ENCODE measurements around the gene ACOT7. TPM values are rescaled to one million over a fixed set of nuclear protein-coding genes. Genes with fewer than 3 reads are reported as not detected.

Gene ACOT7
- total and polyA plus RNA-seq, 2 experiments from 2014 or later: 167 to 169 TPM

DNA sequence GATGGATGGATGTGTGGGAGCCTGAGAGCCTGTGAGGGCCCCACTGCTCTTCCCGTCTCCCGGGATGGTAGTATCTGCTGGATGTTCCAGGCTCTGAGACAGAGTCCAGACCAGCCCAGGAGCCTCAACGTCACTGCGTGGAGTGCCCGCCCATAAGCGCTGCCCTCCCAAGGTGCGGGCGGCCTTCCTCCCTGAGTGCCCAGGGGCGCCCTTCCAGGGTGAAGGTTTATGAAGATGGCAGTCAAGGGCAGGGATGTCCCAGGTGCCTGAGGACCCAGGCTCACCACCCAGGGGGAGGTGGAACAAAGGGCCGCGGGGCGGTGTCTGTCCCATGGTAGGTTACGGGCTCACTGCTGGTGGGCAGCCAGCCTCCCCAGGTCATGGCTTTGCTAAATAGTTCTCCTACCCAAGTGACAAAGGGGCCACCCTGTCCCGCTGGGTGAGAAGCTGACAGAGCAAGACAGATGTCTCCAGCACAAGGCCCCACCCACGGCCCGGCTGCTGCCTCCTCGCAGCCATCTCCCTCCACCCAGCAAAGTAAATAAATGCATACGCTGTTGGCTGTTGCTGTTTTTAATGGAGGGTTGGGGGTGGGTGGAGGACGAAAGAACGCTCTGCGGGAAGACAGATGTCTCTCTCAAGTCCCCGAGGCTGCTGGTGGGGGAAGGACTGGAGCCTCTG is 123.7 kb downstream of the ACOT7 start:
- peaks cover 5% of the 10 kb centered on the region; the same call in 1 of the 2 replicates for H3K4me1 ChIP-seq (ENCODE audit: insufficient read depth)
- Mint-ChIP-seq H3K4me3 (no peak overlapping the region), H3K27ac (no peak overlapping the region), H3K27me3 (ENCODE audit: insufficient read depth, low read depth, poor library complexity) (peaks cover 11% of the 10 kb centered on the region), H3K9me3 (no peaks in the 10 kb centered on the region), H3K36me3 (ENCODE audit: low read depth) (no peaks in the 10 kb centered on the region), H3K4me1 (peaks cover 21% of the 10 kb centered on the region)
- H3K4me2 ChIP-seq: no peak overlapping the region
- TF ChIP-seq CREB1 (CRISPR knock-in tag; IDR thresholded peaks at IDR 0.05; ENCODE audit: low read depth): no peak
- TF ChIP-seq, protein P1, sequence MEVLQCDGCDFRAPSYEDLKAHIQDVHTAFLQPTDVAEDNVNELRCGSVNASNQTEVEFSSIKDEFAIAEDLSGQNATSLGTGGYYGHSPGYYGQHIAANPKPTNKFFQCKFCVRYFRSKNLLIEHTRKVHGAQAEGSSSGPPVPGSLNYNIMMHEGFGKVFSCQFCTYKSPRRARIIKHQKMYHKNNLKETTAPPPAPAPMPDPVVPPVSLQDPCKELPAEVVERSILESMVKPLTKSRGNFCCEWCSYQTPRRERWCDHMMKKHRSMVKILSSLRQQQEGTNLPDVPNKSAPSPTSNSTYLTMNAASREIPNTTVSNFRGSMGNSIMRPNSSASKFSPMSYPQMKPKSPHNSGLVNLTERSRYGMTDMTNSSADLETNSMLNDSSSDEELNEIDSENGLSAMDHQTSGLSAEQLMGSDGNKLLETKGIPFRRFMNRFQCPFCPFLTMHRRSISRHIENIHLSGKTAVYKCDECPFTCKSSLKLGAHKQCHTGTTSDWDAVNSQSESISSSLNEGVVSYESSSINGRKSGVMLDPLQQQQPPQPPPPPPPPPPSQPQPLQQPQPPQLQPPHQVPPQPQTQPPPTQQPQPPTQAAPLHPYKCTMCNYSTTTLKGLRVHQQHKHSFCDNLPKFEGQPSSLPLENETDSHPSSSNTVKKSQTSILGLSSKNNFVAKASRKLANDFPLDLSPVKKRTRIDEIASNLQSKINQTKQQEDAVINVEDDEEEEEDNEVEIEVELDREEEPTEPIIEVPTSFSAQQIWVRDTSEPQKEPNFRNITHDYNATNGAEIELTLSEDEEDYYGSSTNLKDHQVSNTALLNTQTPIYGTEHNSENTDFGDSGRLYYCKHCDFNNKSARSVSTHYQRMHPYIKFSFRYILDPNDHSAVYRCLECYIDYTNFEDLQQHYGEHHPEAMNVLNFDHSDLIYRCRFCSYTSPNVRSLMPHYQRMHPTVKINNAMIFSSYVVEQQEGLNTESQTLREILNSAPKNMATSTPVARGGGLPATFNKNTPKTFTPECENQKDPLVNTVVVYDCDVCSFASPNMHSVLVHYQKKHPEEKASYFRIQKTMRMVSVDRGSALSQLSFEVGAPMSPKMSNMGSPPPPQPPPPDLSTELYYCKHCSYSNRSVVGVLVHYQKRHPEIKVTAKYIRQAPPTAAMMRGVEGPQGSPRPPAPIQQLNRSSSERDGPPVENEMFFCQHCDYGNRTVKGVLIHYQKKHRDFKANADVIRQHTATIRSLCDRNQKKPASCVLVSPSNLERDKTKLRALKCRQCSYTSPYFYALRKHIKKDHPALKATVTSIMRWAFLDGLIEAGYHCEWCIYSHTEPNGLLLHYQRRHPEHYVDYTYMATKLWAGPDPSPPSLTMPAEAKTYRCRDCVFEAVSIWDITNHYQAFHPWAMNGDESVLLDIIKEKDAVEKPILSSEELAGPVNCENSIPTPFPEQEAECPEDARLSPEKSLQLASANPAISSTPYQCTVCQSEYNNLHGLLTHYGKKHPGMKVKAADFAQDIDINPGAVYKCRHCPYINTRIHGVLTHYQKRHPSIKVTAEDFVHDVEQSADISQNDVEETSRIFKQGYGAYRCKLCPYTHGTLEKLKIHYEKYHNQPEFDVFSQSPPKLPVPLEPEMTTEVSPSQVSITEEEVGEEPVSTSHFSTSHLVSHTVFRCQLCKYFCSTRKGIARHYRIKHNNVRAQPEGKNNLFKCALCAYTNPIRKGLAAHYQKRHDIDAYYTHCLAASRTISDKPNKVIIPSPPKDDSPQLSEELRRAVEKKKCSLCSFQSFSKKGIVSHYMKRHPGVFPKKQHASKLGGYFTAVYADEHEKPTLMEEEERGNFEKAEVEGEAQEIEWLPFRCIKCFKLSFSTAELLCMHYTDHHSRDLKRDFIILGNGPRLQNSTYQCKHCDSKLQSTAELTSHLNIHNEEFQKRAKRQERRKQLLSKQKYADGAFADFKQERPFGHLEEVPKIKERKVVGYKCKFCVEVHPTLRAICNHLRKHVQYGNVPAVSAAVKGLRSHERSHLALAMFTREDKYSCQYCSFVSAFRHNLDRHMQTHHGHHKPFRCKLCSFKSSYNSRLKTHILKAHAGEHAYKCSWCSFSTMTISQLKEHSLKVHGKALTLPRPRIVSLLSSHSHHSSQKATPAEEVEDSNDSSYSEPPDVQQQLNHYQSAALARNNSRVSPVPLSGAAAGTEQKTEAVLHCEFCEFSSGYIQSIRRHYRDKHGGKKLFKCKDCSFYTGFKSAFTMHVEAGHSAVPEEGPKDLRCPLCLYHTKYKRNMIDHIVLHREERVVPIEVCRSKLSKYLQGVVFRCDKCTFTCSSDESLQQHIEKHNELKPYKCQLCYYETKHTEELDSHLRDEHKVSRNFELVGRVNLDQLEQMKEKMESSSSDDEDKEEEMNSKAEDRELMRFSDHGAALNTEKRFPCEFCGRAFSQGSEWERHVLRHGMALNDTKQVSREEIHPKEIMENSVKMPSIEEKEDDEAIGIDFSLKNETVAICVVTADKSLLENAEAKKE (CRISPR knock-in tag; IDR thresholded peaks at IDR 0.05): no peak
- no peak for TF ChIP-seq EZH2phosphoT487 (IDR thresholded peaks at IDR 0.05; ENCODE audit: unreplicated experiment)
- TF ChIP-seq ZNF331 (CRISPR knock-in tag; IDR thresholded peaks at IDR 0.05; ENCODE audit: low read depth): no peak
- TF ChIP-seq NANOG (IDR thresholded peaks at IDR 0.05; ENCODE audit: borderline replicate concordance): no peak
- no peak for TF ChIP-seq JUNB (IDR thresholded peaks at IDR 0.05; ENCODE audit: unreplicated experiment)
- TF ChIP-seq, protein P2, sequence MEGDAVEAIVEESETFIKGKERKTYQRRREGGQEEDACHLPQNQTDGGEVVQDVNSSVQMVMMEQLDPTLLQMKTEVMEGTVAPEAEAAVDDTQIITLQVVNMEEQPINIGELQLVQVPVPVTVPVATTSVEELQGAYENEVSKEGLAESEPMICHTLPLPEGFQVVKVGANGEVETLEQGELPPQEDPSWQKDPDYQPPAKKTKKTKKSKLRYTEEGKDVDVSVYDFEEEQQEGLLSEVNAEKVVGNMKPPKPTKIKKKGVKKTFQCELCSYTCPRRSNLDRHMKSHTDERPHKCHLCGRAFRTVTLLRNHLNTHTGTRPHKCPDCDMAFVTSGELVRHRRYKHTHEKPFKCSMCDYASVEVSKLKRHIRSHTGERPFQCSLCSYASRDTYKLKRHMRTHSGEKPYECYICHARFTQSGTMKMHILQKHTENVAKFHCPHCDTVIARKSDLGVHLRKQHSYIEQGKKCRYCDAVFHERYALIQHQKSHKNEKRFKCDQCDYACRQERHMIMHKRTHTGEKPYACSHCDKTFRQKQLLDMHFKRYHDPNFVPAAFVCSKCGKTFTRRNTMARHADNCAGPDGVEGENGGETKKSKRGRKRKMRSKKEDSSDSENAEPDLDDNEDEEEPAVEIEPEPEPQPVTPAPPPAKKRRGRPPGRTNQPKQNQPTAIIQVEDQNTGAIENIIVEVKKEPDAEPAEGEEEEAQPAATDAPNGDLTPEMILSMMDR (conservative IDR thresholded peaks at IDR 0.05; ENCODE audit: low read depth in 2 of 2): no peak
- no peak for TF ChIP-seq POLR2AphosphoS5 (IDR thresholded peaks at IDR 0.05; ENCODE audit: low read depth)
- no peak for TF ChIP-seq STAT1 (IDR thresholded peaks at IDR 0.05; ENCODE audit: unreplicated experiment)
- TF ChIP-seq, protein P3, sequence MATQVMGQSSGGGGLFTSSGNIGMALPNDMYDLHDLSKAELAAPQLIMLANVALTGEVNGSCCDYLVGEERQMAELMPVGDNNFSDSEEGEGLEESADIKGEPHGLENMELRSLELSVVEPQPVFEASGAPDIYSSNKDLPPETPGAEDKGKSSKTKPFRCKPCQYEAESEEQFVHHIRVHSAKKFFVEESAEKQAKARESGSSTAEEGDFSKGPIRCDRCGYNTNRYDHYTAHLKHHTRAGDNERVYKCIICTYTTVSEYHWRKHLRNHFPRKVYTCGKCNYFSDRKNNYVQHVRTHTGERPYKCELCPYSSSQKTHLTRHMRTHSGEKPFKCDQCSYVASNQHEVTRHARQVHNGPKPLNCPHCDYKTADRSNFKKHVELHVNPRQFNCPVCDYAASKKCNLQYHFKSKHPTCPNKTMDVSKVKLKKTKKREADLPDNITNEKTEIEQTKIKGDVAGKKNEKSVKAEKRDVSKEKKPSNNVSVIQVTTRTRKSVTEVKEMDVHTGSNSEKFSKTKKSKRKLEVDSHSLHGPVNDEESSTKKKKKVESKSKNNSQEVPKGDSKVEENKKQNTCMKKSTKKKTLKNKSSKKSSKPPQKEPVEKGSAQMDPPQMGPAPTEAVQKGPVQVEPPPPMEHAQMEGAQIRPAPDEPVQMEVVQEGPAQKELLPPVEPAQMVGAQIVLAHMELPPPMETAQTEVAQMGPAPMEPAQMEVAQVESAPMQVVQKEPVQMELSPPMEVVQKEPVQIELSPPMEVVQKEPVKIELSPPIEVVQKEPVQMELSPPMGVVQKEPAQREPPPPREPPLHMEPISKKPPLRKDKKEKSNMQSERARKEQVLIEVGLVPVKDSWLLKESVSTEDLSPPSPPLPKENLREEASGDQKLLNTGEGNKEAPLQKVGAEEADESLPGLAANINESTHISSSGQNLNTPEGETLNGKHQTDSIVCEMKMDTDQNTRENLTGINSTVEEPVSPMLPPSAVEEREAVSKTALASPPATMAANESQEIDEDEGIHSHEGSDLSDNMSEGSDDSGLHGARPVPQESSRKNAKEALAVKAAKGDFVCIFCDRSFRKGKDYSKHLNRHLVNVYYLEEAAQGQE (IDR thresholded peaks at IDR 0.05; ENCODE audit: unreplicated experiment): no peak
- TF ChIP-seq ZNF114 (CRISPR knock-in tag; IDR thresholded peaks at IDR 0.05): no peak
- no peak for TF ChIP-seq EZH2 (IDR thresholded peaks at IDR 0.05; ENCODE audit: low read depth, unreplicated experiment)
- TF ChIP-seq, protein P4, sequence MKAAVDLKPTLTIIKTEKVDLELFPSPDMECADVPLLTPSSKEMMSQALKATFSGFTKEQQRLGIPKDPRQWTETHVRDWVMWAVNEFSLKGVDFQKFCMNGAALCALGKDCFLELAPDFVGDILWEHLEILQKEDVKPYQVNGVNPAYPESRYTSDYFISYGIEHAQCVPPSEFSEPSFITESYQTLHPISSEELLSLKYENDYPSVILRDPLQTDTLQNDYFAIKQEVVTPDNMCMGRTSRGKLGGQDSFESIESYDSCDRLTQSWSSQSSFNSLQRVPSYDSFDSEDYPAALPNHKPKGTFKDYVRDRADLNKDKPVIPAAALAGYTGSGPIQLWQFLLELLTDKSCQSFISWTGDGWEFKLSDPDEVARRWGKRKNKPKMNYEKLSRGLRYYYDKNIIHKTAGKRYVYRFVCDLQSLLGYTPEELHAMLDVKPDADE (IDR thresholded peaks at IDR 0.05): no peak
- no peaks in the 10 kb centered on the region for H3K36me3 ChIP-seq (ENCODE audit: insufficient read depth)
- ATAC-seq: no peak
- no peak overlapping the region for H3K27ac ChIP-seq (ENCODE audit: low read depth)
- H2AFZ ChIP-seq: no peak overlapping the region
- no peak for DNase-seq (ENCODE audit: low spot score)
- peaks cover 5% of the 10 kb centered on the region; the same call in 1 of the 2 replicates for H3F3A ChIP-seq (replicated peaks; ENCODE audit: low read depth)
- H3K79me2 ChIP-seq (replicated peaks; ENCODE audit: insufficient read depth): no peaks in the 10 kb centered on the region
- no peaks in the 10 kb centered on the region for H3K27me3 ChIP-seq (ENCODE audit: insufficient read depth)
- H3K4me3 ChIP-seq: no peak overlapping the region
- no peaks in the 10 kb centered on the region; the same call in 1 of the 2 replicates for H4K20me1 ChIP-seq (replicated peaks; ENCODE audit: insufficient read depth)
- H3K9me2 ChIP-seq (ENCODE audit: insufficient read depth): no peaks in the 10 kb centered on the region

Measured in GM23338 (cell line).